WI38 (cell line): Measurements from ENCODE around the gene STOML1.

ENCODE experiments used
- H3K4me3 ChIP-seq: 2 replicates; pipeline ENCODE4 v1.5.1; 2011; ENCODE audit warnings: low read depth, mild to moderate bottlenecking, control low read depth, low read length
- TF ChIP-seq, protein P1 (sequence below): IDR thresholded peaks from 2 replicates; pipeline ENCODE4 v1.5.1; 2012; ENCODE audit warnings: low read depth, mild to moderate bottlenecking, control low read depth, low read length

STOML1 gene

DNA sequence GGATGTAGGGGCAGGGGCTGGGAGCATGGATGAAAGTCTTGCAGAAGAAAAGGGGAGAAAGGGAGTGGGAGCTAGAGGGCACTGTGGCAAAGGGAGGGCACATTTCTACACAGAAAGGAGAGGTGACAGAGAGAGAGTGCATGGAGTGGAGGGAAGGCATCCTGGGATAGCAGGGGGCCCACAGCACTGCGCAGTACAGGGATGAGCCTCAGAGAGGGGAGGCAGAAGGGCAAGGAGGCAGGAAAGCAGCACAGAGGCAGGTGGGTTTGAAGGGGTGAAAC is 5.4 kb downstream of the STOML1 start:
- TF ChIP-seq, protein P1, sequence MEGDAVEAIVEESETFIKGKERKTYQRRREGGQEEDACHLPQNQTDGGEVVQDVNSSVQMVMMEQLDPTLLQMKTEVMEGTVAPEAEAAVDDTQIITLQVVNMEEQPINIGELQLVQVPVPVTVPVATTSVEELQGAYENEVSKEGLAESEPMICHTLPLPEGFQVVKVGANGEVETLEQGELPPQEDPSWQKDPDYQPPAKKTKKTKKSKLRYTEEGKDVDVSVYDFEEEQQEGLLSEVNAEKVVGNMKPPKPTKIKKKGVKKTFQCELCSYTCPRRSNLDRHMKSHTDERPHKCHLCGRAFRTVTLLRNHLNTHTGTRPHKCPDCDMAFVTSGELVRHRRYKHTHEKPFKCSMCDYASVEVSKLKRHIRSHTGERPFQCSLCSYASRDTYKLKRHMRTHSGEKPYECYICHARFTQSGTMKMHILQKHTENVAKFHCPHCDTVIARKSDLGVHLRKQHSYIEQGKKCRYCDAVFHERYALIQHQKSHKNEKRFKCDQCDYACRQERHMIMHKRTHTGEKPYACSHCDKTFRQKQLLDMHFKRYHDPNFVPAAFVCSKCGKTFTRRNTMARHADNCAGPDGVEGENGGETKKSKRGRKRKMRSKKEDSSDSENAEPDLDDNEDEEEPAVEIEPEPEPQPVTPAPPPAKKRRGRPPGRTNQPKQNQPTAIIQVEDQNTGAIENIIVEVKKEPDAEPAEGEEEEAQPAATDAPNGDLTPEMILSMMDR: no peak
- H3K4me3 ChIP-seq: no peak overlapping the region

DNA sequence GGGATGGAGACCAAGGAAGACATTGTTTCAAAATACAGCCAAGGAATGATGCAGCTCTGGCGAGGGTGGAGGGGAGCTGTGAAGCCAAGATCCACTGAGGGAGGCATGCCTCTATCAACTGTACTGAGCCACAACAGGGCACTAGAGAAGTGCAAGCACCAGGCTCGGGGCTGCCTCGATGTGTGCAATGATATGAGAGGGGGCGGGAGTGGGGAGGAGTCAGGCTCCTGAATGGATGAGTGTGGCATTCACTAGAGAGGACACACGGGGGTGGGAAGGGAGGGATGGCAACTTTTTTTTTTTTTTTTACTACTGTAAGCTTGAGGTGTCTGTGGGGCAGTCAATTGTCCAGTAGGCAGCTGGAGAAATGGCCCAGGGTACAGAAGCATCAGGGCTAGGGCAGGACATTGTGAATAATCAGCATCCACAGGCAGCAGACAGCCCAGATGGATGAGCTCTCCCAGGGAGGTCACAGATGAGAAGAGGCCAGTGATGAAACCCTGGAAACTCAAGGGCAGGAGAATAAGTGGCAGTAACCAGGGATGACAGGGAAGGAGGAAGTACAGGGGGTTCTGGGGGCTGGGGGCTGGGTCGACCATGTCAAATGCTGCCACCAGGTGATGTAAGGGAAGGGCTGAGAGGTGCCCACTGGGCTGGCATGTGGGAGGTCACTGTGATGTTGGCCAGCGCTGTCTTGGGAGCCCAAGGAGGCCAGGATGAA is 5.9 kb downstream of the STOML1 start:
- TF ChIP-seq, protein P1: no peak
- H3K4me3 ChIP-seq: no peak overlapping the region

DNA sequence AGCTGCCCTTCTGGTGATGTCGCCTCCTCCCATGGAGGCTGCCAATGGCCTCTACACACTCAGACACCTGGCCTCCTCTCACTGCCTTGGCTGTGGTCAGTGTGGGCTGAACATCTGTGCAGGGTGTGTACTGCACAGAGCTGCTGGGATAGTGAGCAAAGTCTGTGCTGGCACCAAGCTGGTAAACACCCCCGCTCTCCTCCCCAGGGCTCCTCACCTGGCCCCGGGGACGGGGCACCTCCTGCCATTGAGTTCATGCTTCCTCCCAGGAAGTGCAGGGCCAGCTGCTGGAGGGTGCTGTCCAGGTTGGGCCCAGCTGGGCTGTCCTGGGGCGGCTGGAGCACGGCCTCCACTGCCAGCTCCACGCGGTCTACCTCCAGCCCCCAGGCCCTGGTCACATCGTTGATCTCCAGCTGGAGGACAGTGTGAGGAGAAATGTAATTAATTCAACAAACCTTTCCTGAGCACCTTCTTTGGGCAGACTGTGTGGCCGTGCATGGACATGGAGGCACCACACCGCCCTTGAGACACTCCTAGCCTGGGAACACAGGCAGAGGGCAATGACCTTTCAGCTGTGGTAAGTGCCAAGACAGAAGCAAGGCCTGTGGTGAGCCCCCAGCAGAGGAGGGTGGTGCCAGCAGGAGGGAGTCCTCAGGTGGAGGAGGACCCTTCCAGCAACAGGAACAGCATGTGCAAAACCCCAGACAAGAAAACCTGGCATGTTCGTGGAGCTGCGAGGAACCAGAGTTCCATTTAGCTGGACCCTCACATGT is 6.8 kb downstream of the STOML1 start:
- H3K4me3 ChIP-seq: no peak overlapping the region
- TF ChIP-seq, protein P1: no peak

DNA sequence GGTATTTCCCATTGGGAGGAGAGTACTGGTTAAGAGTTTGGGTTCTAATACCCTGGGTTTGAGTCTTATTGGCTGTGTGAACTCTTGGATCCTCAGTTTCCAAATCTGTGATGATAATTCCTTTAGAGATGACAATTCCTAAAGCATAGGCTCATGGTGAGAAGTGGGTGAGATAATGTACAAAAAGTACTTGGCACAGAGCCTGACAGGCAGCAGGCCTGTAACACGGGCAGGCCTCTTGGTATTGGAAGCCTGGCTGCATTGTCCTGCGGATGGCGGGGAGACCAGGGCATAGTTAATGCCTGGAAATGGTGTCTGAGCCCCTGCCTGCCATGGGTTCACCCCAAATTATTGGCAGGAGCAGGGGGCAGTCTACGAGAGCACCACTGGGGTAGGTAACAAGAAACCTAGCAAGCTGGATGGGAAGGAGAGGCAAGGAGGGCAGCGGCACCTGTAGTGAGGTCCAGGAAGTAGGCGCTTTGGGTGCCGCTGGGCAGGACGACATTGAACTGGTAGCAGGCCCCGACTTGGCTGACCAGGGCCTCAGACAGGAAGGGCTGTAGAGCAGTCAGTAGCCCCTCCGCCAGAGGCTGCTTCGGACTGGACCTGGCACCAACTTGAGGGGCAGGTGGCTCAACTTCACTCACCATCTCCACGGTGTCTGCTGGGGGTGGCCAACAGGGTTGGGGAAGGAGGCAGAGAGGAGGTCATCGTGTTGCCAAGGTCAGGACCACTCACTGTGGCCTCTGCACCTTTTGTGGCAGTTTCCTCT is 7.7 kb downstream of the STOML1 start:
- TF ChIP-seq, protein P1: no peak
- H3K4me3 ChIP-seq: no peak overlapping the region

DNA sequence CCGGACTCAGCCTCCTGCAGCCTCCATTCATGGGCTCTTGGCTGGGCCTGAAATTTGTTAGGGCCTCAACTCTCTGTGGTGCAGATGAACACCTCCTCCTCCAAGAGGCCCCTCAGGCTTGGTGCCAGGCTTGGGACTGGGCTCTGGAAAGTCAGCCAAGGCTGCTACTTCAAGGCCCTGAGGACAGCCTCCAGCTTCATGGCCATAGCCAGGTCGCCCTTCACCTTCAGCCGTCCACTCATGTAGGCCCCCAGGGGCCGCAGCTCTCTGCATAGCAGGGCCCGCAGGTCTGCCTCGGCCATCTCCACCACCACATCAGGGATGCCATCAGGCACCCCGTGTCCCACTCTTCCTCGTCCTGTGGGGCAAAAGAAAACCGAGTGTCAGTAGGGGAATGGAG is 8.3 kb downstream of the STOML1 start:
- TF ChIP-seq, protein P1: no peak
- no peak overlapping the region for H3K4me3 ChIP-seq

DNA sequence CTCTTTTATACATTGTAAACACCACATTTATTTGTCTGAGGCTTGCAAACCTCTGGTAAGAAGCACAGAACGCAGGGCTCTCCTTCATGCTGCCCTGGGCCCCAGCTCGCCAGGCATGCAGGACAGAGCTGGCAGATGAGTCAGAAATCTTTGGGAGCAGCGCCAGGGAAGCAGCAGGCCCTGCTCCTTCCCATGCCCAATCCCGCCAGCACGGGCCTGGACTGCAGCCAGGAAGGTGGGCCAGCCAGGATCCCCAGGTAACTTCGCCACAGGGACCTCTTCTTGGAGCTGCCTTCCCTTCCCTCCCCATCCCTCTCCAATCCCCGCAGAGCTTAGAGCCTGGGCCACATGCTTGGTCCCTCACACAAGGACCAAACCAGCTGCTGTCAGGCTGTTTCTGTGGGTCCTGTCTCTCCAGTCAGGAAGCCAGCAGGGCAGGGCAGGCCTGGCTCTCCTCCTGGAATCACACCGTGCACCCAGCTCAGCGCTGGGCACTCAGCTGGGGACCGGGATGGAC is 8.8 kb downstream of the STOML1 start:
- H3K4me3 ChIP-seq: no peak overlapping the region
- TF ChIP-seq, protein P1: no peak
